ENCODE data around the gene NME7.

Gene NME7

GRCh38 chr1:169120066-169120465 is 247.5 kb downstream of the NME7 start:
- DNase-seq, result no peak

DNA sequence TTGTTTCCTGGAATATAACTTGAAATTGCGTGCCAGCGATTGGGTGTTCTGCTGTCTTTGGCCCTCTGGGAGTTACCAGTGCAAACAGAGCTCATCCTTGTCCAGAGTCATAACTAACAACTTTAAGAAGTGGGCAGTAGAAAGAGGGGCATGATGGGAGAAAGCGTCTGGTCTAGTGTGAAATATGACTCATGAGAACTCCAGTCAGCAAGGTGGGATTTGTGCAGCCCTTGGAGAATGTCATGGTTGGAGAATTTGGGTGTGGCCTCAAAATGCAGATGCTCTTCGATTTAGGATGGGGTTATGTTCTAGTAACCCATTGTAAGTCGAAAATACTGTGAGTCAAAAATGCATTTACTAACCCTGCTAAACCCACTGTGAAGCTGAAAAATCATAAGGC is 248.2 kb downstream of the NME7 start:
- no peak for DNase-seq

DNA sequence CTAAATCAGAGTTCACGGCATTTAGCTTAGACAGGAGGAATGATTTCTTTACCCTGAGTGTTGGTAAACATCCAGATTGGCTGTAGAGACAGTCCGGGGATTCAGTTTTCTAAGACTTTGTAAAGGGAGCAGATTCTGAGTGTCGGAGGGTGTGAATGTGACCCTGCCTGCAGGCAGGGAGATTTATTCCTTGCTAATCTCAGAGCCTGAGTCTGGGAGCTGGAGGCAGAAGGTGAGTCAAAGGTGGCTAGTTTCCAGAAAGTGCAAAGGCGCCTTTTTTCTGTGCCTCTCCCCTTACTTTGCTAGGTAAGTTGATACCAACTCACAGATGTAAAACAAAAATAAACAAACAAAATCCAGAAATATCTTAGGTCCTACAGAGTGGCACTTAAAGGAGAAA is 249.4 kb downstream of the NME7 start:
- DNase-seq, result no peak

GRCh38 chr1:169117599-169117998 is 250.0 kb downstream of the NME7 start:
- DNase-seq, result no peak

DNA sequence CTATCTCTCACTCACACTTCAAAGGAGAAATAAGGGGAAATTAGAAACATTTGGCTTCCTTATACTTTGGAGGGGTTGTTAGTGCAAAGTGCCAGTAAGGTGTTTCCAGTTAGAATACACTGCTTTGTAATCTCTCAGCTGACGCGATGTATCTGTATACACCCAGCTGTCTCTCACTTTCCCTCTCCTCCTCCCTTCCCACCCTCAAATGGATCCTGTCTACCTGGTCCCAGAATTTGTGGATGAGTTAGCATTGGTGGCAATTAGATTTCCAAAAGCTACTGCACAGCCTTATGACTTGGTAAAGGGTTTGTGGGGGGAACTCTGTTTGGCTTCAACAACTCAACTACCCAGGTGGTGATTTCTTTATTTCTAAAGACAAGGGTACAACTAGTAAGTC is 250.6 kb downstream of the NME7 start:
- no peak for DNase-seq

- DNase-seq, result no peak
These were observed 251.6 kb downstream of the NME7 start for GRCh38 chr1:169115891-169116585.

DNA sequence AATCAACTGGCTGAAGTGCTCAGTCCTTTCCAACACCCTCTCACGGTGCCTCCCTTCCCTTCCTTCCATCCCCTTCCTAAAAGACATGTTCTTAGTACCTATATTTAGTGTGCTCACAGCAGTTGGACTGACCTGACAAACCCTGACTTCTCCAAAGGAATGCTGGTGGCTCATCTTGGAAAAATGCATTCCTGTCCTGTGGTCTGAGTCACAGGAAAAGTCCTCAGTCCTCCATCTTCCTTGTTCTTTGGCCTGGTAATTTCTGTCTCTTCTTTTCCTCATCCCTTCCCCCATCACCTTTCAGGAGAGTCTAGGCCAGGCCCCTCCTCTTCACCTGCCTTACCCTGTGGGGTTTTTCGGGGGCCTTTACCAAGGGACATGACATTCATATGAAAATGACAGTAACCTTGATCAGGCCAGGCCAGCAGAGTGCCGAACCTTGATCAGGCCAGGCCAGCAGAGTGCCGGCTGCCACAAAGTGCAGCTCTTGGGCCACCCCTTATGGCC is 253.9 kb downstream of the NME7 start:
- DNase-seq, result no peak

GRCh38 chr1:169112241-169112640 is 255.4 kb downstream of the NME7 start:
- no peak for DNase-seq

GRCh38 chr1:169111472-169111871 is 256.1 kb downstream of the NME7 start:
- DNase-seq, result no peak

GRCh38 chr1:169110689-169111447 is 256.7 kb downstream of the NME7 start:
- DNase-seq, result no peak

GRCh38 chr1:169110236-169110635 is 257.4 kb downstream of the NME7 start:
- DNase-seq, result no peak

GRCh38 chr1:169109561-169110134 is 257.9 kb downstream of the NME7 start:
- peak; percentile 6 for DNase-seq

DNA sequence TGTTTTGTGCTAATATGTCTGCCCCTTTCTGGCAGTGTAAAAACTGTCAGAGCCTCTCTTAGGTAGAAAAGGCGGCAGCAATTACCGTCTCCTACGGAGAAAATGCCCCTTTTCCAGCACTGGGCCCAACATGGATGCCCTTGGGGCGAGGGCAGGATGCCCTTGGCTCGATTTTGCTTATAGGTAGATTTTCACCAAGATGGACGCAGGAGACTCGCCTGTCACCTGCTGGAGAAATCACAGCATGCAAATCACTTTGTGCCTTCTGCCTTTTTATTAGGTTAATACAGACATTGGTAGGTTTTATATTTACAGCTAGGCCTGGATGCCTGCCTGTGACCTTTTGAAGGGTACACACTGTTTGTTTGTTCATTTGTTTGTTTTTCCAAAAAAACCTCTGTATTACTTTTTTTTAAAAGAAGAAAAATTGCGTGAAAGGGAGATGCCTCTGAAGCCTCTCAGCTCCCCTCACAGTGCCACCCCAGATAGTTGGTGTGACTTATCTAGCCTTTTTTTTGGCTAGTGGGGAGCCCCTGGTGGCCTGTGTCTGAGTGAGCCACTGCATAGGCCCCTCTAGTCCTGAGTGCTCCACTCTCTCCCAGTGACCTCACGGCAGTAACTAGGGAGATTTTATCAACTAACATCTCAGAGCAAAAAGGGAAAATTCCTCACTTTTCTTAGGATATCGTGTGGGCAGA is 258.6 kb downstream of the NME7 start:
- DNase-seq, result peak; percentile 17

- DNase-seq, result no peak
These were observed 259.4 kb downstream of the NME7 start for GRCh38 chr1:169108223-169108622.

DNA sequence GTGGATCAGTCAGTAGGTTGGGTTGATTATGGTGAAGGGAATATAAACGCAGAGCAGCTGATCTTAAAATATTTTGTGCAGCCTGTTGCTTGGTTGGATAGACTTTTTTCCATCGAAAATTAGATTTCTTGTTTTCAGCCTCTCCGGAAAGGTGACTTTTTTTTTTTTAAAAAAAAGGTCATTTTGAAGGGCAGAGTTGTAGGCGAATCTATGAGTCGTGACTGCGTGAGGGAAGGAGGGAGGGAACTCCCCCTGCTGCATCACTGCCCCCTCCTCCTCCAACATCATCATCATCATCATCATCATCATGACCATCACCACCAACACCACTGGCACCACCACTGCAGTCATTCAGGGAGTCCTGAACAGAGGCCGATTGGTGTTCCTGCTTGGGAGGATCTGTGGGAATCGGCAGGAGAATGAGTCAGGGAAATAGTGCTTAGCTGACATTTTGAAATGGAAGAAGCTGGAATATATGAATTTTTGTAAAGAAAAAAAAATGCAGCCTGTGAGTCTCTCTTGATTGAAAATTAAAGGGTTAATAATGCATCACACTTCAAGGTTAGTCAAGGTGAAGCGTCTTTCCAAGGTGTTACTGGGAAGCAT is 259.9 kb downstream of the NME7 start:
- DNase-seq, result no peak

DNA sequence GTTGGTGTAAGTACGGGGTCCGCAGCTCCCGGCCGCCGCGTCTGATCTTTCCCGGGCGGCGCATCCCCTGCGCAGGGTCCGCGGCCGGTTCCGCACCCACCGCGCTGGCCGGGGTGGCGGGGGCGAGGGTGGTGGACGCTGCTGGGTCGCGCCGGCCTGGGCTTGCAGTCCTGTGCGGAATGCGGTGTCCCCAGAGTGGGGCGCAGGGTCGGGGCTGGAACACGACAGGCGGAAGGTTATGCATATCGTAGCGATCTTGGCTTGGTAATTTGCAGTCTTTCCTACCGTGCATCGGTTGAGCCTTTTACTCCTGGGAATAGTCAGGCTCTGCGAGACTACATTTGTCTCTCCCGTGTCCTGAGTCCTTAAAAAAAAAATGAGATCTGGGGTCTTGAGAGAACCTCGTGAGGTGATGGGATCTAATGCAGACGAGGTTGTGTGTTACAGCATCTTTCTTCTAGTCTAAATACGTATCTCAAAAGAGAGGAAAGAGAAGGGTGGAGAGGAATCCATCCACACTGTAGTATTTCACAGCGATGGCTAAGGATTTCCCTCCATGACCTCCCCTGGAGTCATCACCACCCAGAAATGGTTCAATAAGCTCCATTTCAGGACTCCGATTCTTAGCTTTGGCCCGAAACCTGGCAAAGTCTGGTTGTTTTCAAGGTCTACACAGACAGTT is 260.5 kb downstream of the NME7 start:
- DNase-seq, result peak; percentile 13

DNA sequence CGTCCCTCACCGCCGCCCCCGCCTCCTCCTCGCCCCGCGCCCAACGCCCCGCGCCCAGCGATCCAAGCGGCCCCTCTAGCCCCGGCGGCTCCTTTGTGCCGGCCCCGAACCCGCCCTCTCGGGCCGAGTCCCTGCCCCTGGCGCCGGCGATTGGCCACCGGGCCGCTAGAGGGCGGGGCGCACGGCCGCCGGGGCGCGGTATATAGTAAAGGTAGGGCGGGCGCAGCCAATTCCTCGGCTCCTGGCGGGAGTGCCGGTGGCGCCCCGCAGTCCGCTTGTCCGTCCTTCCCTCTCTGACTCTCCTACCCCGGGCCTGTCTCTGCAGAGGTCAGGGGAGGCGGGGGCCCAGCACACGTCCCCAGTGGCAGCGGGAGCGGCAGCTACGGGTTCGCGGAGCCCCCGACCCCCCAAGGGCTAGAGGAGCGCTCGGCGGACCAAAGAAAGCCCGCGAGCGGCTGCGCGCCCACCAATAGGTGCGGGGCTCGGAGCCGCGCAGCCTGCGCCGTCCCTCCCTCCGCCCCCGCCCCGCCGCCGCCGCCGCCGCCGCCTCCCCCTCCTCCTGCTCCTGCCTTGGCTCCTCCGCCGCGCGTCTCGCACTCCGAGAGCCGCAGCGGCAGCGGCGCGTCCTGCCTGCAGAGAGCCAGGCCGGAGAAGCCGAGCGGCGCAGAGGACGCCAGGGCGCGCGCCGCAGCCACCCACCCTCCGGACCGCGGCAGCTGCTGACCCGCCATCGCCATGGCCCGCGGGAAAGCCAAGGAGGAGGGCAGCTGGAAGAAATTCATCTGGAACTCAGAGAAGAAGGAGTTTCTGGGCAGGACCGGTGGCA is 261.3 kb downstream of the NME7 start, which contains the start of gene ATP1B1:
Gene ATP1B1 (plus strand): TSS at position 596 of the 826 bp plus-strand sequence. CDS start 140 bp downstream, at position 736.
- peak; percentile 84 for DNase-seq

GRCh38 chr1:169105434-169106094 is 262.0 kb downstream of the NME7 start:
- no peak for DNase-seq

DNA sequence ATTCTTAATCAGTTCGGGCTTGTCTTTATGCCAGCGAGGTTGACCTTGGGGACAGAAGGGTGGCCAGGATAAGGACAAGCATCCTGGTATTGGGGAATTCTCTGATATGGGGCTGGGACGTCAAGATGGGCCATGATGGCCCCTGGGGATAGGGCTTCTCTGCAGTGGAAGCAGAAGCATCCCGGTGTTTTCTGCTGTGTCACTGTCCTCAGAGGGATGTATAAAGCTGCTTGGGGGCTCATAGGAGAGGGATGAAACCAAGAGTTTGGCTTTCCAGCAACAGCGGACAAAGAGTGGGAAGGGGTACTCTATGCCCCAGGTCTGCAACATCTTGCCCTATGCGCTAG is 262.5 kb downstream of the NME7 start:
- DNase-seq, result no peak

DNA sequence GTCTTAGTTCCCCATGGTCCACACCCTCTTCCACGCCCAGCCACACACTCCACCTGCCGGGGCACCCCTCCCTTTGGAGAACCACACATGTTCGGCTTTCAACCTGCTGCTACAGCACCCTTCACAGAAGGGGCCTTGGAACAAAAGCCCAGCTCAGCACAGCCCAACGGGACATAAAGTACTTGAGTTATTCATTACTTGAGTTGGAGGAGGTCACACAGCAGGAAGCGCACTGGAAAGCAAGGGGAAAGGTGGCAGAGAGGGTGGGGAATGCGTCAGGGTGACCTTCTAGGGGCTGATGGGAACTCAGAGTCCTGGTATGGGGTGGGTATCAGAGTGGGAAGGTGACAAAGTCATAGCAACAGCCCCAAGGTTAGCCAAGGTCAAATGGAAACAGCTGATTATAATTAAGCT is 264.1 kb downstream of the NME7 start:
- DNase-seq, result no peak

DNA sequence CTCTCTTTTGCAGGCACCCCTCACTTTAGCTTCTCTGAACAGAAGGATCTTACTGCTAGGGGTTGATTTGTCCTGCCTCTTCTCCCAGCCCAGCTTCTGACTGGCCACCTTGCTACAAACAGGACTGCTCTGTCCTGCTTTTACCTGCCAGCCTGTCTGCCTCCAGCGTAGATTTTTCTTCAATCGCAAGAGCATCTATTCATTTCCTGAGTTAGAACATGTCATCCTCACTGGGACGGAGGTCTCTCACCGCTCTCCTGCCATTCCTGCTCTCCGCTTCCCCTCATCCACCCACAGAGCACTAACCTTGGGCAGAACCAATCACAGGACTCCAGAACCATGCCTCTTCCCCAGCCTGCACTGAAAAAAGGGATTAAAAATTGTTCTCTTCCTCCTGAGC is 264.6 kb downstream of the NME7 start:
- no peak for DNase-seq

Measured in NCI-H1694 (cell line).